ENCODE measurements around the gene ELAVL4. TPM values are rescaled to one million over a fixed set of nuclear protein-coding genes. Genes with fewer than 3 reads are reported as not detected.

Gene ELAVL4
- total and polyA plus RNA-seq, 2 of the 8 experiments (the other 6 are each of a cell fraction or from before 2014, with no cell fraction given), result 0.21 to 0.89 TPM

- H4K20me1 ChIP-seq (replicated peaks in 1 of 2; ENCODE audit: control insufficient read depth in 1 of 2, insufficient read depth in 2 of 2, low read length in 2 of 2), result no peaks in the 10 kb centered on the region
- H3K23ac ChIP-seq (ENCODE audit: insufficient read length), result no peak overlapping the region
- no peak overlapping the region for H2AFZ ChIP-seq (ENCODE audit: low read length)
- WGBS, 2 experiments (ENCODE audit: extremely low coverage in 1 of 2, insufficient coverage in 1 of 2, insufficient read length in 1 of 2, insufficient replicate concordance in 2 of 2, low coverage in 1 of 2, low lambda C conversion rate in 2 of 2, missing lambda C conversion rate in 1 of 2), result 84% methylated on average over 3 of the region's 3 CpGs; no CpG with 5 or more reads in 1 of the 2 experiments
- no peaks in the 10 kb centered on the region for H3K27me3 ChIP-seq (replicated peaks in 1 of 4; ENCODE audit: control insufficient read depth in 3 of 4, extremely low read depth in 1 of 4, insufficient read depth in 3 of 4, low read length in 3 of 4)
- no peak overlapping the region for H2BK15ac ChIP-seq (ENCODE audit: low read length)
- H3K56ac ChIP-seq (replicated peaks; ENCODE audit: insufficient read length, low read depth, low read length), result no peak overlapping the region
- no peak overlapping the region for H3K18ac ChIP-seq (ENCODE audit: extremely low read depth, low read length)
- no peak overlapping the region for H2BK20ac ChIP-seq (ENCODE audit: low read length)
- no peak overlapping the region for H3K27ac ChIP-seq (ENCODE audit: low read depth, low read length)
- no peak overlapping the region for H3K4ac ChIP-seq (replicated peaks; ENCODE audit: insufficient read length, low read depth, low read length)
- H3K23me2 ChIP-seq (ENCODE audit: low read depth, low read length), result no peaks in the 10 kb centered on the region; the same call in 1 of the 2 replicates
- H3K14ac ChIP-seq (ENCODE audit: insufficient read length), result no peak overlapping the region
- no peak overlapping the region for H2AK5ac ChIP-seq (ENCODE audit: low read depth, low read length)
- H3K9ac ChIP-seq (replicated peaks in 1 of 4; ENCODE audit: extremely low read depth in 1 of 4, low read depth in 3 of 4, low read length in 3 of 4), result no peak overlapping the region
- H2BK5ac ChIP-seq (ENCODE audit: low read depth, low read length), result no peak overlapping the region
- POLR2A ChIA-PET (ENCODE audit: partially characterized antibody), result no interaction called here
- no peaks in the 10 kb centered on the region for H3K79me2 ChIP-seq (ENCODE audit: control insufficient read depth in 1 of 2, insufficient read depth in 2 of 2, low read length in 2 of 2)
- no peaks in the 10 kb centered on the region for H3K9me3 ChIP-seq (ENCODE audit: insufficient read depth in 2 of 2, low read depth in 1 of 2, low read length in 1 of 2)
- no peak overlapping the region for H2BK12ac ChIP-seq (ENCODE audit: low read depth, low read length)
- H3K4me2 ChIP-seq (ENCODE audit: insufficient read depth in 1 of 2, low read depth in 2 of 2, low read length in 2 of 2), result no peak overlapping the region
- DNase-seq (ENCODE audit: low read depth in 1 of 2, low spot score in 2 of 2), result no peak
- FAIRE-seq, result no peak
- no peaks in the 10 kb centered on the region for H3K36me3 ChIP-seq (ENCODE audit: control insufficient read depth in 2 of 4, insufficient read depth in 4 of 4, low read length in 3 of 4)
- H4K91ac ChIP-seq (replicated peaks; ENCODE audit: insufficient read length, low read length), result no peak overlapping the region
- CTCF ChIA-PET (ENCODE audit: partially characterized antibody), result no interaction called here
- no peaks in the 10 kb centered on the region for H3K4me1 ChIP-seq (replicated peaks in 1 of 4; ENCODE audit: control insufficient read depth in 3 of 4, insufficient read depth in 4 of 4, low read length in 3 of 4)
- H3K79me1 ChIP-seq (ENCODE audit: low read depth, low read length), result no peaks in the 10 kb centered on the region
- no peak overlapping the region for H4K8ac ChIP-seq (ENCODE audit: extremely low read depth, insufficient read depth, low read length)
- H3K4me3 ChIP-seq (ENCODE audit: extremely low read depth in 1 of 4, insufficient read depth in 2 of 4, low read depth in 3 of 4, low read length in 4 of 4), result no peak overlapping the region
- no peak overlapping the region for H4K5ac ChIP-seq (ENCODE audit: insufficient read length, low read depth, low read length)
- H2BK120ac ChIP-seq (replicated peaks; ENCODE audit: low read depth, low read length), result no peak overlapping the region
- no peak for TF ChIP-seq RBBP5 (IDR thresholded peaks at IDR 0.05; ENCODE audit: borderline replicate concordance, low read depth, low read length)
- TF ChIP-seq JUND (IDR thresholded peaks at IDR 0.05; ENCODE audit: low read length), result no peak
- TF ChIP-seq CTCF (IDR thresholded peaks at IDR 0.05; ENCODE audit: control extremely low read depth in 1 of 3, insufficient read depth in 1 of 3, low read depth in 1 of 3, low read length in 3 of 3), result no peak
- TF ChIP-seq CTBP2 (IDR thresholded peaks at IDR 0.05; ENCODE audit: borderline replicate concordance, insufficient read depth, insufficient read length, low read length), result no peak
- TF ChIP-seq TCF12 (IDR thresholded peaks at IDR 0.05; ENCODE audit: low read depth, low read length), result no peak
Observed at GRCh38 chr1:50213505-50213904, 104.8 kb downstream of the ELAVL4 start.
